ENCODE measurements around the gene ZNF804B. TPM values are rescaled to one million over a fixed set of nuclear protein-coding genes. Genes with fewer than 3 reads are reported as not detected.

ZNF804B gene
- total RNA-seq, 1 donor from 2014 or later: not detected

GRCh38 chr7:88942815-88943501 lies 183.5 kb downstream of the ZNF804B start:
- Histone ChIP-seq H3K79me2 (ENCODE audit: low read depth) (no peaks in the 10 kb centered on the region), H3K27me3 (no peaks in the 10 kb centered on the region), H4K20me1 (ENCODE audit: low read depth) (no peaks in the 10 kb centered on the region), H2AFZ (replicated peaks) (no peak overlapping the region), H3K9me3 (ENCODE audit: low read depth) (no peaks in the 10 kb centered on the region), H3F3A (ENCODE audit: low read depth) (no peaks in the 10 kb centered on the region), H3K4me1 (no peaks in the 10 kb centered on the region), H3K4me3 (no peak overlapping the region), H3K36me3 (no peaks in the 10 kb centered on the region), H3K9ac (no peak overlapping the region), H3K4me2 (no peak overlapping the region), H3K27ac (no peak overlapping the region)
- H3K4me1 Mint-ChIP-seq: no peaks in the 10 kb centered on the region
- TF ChIP-seq CTCF (IDR thresholded peaks at IDR 0.05) (no peak), EZH2 (IDR thresholded peaks at IDR 0.05) (no peak), EZH2phosphoT487 (IDR thresholded peaks at IDR 0.05) (no peak)
- DNase-seq (ENCODE audit: low spot score): no peak
- no peaks in the 10 kb centered on the region for H3K36me3 Mint-ChIP-seq
- no peak overlapping the region for H3K4me3 Mint-ChIP-seq
- H3K27me3 Mint-ChIP-seq (ENCODE audit: insufficient read depth, low read depth): no peaks in the 10 kb centered on the region
- H3K27ac Mint-ChIP-seq: no peak overlapping the region
- H3K9me3 Mint-ChIP-seq: no peaks in the 10 kb centered on the region

GRCh38 chr7:88951826-88952225 lies 192.3 kb downstream of the ZNF804B start:
- H3K4me1 Mint-ChIP-seq: no peaks in the 10 kb centered on the region
- no peak for TF ChIP-seq EZH2 (IDR thresholded peaks at IDR 0.05)
- no peak for TF ChIP-seq CTCF (IDR thresholded peaks at IDR 0.05)
- TF ChIP-seq EZH2phosphoT487 (IDR thresholded peaks at IDR 0.05): no peak

GRCh38 chr7:88964418-88964817 lies 204.9 kb downstream of the ZNF804B start:
- no peak for TF ChIP-seq CTCF (IDR thresholded peaks at IDR 0.05)
- no peak for TF ChIP-seq EZH2phosphoT487 (IDR thresholded peaks at IDR 0.05)
- TF ChIP-seq EZH2 (IDR thresholded peaks at IDR 0.05): no peak
- Histone ChIP-seq H4K20me1 (ENCODE audit: low read depth) (no peaks in the 10 kb centered on the region), H3K9ac (no peak overlapping the region), H3K4me2 (no peak overlapping the region), H2AFZ (replicated peaks) (no peak overlapping the region), H3F3A (ENCODE audit: low read depth) (no peaks in the 10 kb centered on the region), H3K4me3 (no peak overlapping the region), H3K27me3 (no peaks in the 10 kb centered on the region), H3K27ac (no peak overlapping the region), H3K4me1 (no peaks in the 10 kb centered on the region), H3K79me2 (ENCODE audit: low read depth) (no peaks in the 10 kb centered on the region), H3K36me3 (no peaks in the 10 kb centered on the region), H3K9me3 (ENCODE audit: low read depth) (no peaks in the 10 kb centered on the region)
- no peak for DNase-seq (ENCODE audit: low spot score)
- no peaks in the 10 kb centered on the region for H3K36me3 Mint-ChIP-seq
- H3K4me1 Mint-ChIP-seq: no peaks in the 10 kb centered on the region
- no peak overlapping the region for H3K27ac Mint-ChIP-seq
- H3K9me3 Mint-ChIP-seq: no peaks in the 10 kb centered on the region
- no peaks in the 10 kb centered on the region for H3K27me3 Mint-ChIP-seq (ENCODE audit: insufficient read depth, low read depth)
- H3K4me3 Mint-ChIP-seq: no peak overlapping the region

More at GRCh38 chr7:88951826-88952225, 192.3 kb downstream of the ZNF804B start:
- no peaks in the 10 kb centered on the region for H3K27me3 Mint-ChIP-seq (ENCODE audit: insufficient read depth, low read depth)
- no peaks in the 10 kb centered on the region for H3K36me3 Mint-ChIP-seq
- no peaks in the 10 kb centered on the region for H3K36me3 ChIP-seq
- H3K27ac Mint-ChIP-seq: no peak overlapping the region
- no peak overlapping the region for H3K4me3 ChIP-seq
- H3F3A ChIP-seq (ENCODE audit: low read depth): no peaks in the 10 kb centered on the region
- H3K79me2 ChIP-seq (ENCODE audit: low read depth): no peaks in the 10 kb centered on the region
- no peaks in the 10 kb centered on the region for H3K9me3 Mint-ChIP-seq
- DNase-seq (ENCODE audit: low spot score): no peak
- no peak overlapping the region for H3K9ac ChIP-seq
- H3K4me2 ChIP-seq: no peak overlapping the region
- no peak overlapping the region for H3K4me3 Mint-ChIP-seq
- H3K27ac ChIP-seq: no peak overlapping the region
- H2AFZ ChIP-seq (replicated peaks): peak overlapping the region; percentile 1
- no peaks in the 10 kb centered on the region for H3K27me3 ChIP-seq
- H3K4me1 ChIP-seq: no peaks in the 10 kb centered on the region
- no peaks in the 10 kb centered on the region for H4K20me1 ChIP-seq (ENCODE audit: low read depth)
- no peaks in the 10 kb centered on the region for H3K9me3 ChIP-seq (ENCODE audit: low read depth)

Measured in neural progenitor cell (in vitro differentiated cells).